Fibroblast of skin of left quadriceps (primary cell): ENCODE results near the gene COL2A1.

ENCODE experiments used
- DNase-seq, 2 experiments: peaks; one replicate each; pipeline ENCODE4 v3.0.0-alpha.2; 2013; ENCODE audit warnings: low read depth in 2 of 2

COL2A1 gene

GRCh38 chr12:48030173-48030650 is 25.9 kb upstream of the COL2A1 start:
- no peak for DNase-seq

GRCh38 chr12:48029491-48030172 is 25.4 kb upstream of the COL2A1 start:
- DNase-seq, result no peak

GRCh38 chr12:48028541-48029431 is 24.5 kb upstream of the COL2A1 start:
- DNase-seq, result no peak

DNA sequence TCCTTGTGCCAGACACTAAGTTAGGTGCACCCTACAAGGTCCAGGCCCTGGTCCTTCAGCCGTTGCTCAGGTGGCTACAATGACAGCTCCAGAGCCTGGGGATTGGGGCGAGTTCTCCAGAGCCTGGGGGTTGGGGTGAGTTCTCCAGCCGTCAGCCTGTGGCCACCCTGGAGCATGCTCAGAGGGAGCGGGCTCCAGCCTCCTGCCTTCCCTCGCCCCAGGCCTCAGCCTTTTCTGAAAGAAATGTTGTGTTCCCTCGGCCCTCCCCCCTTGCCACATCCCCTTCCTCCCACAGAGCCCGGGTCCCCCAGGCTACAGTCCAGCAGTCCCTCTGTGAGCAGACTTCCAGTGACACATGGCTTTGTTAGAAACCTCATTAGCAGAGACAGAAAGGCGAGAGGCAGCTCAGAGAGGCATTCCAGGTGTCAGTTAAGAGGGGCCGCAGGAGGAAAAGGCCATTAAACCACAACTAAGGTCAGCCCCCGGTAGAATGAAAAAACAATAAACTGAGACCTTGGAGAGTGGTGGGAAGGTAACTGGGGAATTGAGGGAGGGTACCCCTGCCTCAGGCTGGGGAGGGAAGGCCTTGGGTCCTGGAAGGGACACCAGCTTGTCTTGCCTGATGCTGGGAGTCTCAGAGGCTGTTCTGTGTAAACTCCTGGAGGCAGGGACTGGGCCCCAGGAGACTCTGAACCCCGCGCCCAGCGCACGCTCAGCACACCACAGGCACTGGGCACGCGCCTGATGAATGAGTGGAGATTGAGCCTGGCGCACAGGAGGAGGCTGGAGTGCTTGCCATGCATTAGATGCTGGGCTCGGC is 23.1 kb upstream of the COL2A1 start:
- DNase-seq, result no peak

DNA sequence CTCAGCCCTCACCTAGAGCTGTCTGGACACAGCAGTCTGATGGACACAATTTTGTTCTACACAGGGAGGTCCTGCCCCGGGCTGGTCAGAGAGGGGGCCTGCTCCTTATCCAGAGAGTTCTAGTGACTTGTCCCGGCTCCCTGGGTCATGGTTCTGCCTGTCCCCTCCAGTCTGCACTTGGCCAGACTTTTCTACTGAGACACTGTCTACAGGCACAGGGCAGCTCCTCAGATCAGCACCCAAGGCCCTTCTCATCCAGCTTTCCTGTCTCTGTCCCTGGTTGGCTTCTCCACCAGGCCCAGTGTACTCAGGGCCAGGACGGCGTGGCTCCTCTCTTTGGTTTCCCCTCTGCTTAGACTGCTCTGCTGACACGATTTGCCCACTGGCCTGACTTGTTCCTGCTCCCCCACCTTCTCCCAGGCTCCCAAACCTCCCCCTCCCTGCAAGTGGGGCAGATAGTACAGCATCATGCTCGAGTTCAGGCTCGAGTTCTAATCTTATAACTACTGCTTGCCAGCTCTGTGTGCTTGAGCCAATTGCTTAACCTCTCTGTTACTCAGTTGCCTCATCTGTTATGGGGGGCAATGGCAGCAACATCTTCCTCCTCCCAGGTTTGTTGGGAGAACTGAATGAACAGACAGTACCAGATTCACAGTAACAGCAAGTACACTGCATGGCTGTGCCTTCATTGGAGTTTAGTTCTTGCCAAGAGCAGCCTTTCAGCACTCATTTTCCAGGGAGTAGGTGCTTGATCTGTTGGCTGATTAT is 22.0 kb upstream of the COL2A1 start:
- DNase-seq, result no peak

GRCh38 chr12:48025281-48025680 is 21.0 kb upstream of the COL2A1 start:
- DNase-seq, result no peak

DNA sequence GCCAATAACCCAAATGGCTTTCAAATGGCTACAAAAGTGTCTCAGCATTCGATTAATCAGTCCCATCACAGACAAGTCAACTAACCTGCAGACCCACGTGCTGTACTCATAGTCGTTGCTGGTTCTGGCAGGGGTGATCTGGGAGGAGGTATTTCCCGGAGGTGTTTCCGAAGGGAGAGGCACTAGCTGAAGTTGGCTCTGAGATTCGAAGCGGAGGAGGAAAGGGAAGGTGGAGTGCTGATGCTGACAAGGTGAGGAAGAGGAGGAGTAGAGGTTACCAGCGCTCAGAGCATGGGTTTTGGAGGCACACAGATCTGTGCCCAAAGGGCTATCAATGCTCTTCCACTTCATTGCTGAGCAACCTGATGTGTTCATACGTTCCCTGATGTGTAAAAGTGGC is 20.5 kb upstream of the COL2A1 start:
- no peak for DNase-seq

- DNase-seq, result no peak
Observed at GRCh38 chr12:48023386-48023785, 19.1 kb upstream of the COL2A1 start.

GRCh38 chr12:48022676-48023385 is 18.6 kb upstream of the COL2A1 start:
- no peak for DNase-seq

GRCh38 chr12:48022180-48022521 is 17.9 kb upstream of the COL2A1 start:
- DNase-seq, result no peak

GRCh38 chr12:48021485-48022179 is 17.4 kb upstream of the COL2A1 start:
- DNase-seq, result no peak

- no peak for DNase-seq
Observed at GRCh38 chr12:48019639-48020265, 15.5 kb upstream of the COL2A1 start.

- DNase-seq, result no peak
Observed at GRCh38 chr12:48018618-48018995, 14.3 kb upstream of the COL2A1 start.

- DNase-seq, result no peak
Observed at GRCh38 chr12:48017921-48018617, 13.8 kb upstream of the COL2A1 start.

- no peak for DNase-seq
Observed at GRCh38 chr12:48017496-48017895, 13.2 kb upstream of the COL2A1 start.

DNA sequence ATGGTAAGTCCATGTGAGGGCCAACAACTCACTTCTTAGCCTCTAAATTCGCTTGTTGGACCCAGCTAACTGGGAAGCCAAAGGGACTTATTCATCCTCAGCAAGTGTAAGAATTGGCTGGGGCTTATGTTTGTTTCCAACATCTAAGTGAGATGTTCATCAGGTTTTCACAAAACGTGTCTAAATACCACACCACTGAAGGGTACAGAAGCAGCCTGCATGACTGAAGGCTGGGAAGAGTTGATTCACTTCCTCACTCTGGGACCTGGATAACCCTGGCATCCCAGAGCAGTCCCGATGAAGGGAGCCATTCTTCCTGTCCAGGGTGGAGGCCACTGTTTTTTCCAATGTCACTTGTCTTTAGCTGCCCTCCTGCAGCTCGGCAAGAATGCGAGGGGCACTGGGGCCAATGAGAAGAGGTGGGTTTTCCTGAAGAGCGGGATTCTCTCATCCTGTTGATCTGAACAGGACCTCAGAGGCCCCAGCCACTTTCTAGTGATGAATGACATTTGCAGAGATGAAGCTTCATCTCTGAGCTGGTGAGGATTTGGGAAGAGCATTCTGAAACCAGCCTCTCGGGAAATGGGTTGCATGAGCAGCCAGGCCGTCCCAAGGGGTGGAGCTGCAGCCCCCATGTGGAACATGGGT is 12.2 kb upstream of the COL2A1 start:
- no peak for DNase-seq

- DNase-seq, result no peak
Observed at GRCh38 chr12:48015954-48016353, 11.7 kb upstream of the COL2A1 start.

DNA sequence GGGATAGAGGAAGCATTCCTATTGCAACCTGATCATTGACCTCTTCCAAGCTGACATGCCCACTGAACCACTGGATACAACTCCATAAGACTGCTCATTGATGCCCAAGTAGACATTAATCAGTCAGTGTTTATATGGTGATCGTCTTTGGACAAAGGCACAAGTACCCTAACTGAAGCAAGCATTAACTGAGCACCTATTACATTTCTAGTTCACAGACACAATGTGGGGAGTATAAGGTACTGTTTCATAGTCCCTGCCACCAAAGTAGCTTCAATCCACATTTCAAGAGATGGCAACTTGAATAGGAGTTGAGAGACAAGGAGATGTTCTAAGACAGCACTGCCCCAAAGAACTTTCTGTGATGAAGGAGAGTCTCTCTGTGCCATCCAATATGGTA is 10.9 kb upstream of the COL2A1 start:
- no peak for DNase-seq

DNA sequence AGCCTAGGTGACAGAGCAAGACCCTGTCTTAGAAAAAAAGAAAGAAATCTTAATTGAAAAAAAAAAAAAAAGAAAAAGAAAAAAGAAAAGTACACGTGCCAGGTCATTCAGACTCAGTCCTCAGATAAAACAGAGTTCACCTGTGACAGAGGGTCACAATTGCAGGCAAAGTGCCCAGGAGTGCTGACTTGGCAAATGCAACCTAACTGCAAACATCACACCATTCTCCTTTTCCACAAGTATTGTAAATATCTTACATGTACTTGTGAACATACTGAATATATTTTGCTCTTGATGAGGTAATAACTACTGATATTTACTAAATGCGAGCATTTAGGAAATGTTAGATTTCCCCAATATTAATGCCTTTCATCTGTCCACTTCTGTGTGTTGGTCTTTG is 9.0 kb upstream of the COL2A1 start:
- no peak for DNase-seq
